ENCODE results near the gene ESPNL.

- TF ChIP-seq CTCF (IDR thresholded peaks at IDR 0.05) (no peak), POLR2A (IDR thresholded peaks at IDR 0.05) (no peak)
These were observed 37.7 kb downstream of the ESPNL start for GRCh38 chr2:238137885-238138284.
